ENCODE results near the gene GAMT.

DNA sequence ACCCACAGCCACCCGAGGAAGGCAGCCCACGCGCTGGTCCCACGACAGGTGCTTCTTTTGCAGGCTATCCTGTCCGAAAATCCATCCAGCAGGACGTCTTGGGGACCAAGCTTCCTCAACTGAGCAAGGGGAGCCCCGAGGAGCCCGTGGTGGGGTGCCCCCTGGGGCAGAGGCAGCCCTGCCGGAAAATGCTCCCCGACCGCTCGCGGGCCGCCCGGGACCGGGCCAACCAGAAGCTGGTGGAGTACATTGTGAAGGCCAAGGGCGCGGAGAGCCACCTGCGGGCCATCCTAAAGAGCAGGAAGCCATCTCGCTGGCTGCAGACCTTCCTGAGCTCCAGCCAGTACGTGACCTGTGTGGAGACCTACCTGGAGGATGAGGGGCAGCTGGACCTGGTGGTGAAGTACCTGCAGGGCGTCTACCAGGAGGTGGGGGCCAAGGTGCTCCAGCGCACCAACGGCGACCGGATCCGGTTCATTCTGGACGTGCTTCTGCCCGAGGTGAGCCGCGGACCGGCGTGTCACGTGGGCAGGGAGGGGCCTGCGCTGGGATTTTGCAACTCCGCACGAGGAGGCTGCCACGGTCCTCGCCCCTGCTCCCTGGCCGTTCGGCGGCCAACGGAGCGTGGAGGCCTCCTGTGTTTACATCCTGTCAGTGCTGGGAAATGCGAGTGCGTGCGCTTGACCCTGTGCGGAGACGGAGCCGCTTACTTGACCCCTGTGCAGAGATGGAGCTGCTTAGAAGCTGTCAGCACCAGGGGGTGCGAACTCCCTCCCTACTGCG lies 30.6 kb downstream of the GAMT start:
- TF ChIP-seq, protein P1, sequence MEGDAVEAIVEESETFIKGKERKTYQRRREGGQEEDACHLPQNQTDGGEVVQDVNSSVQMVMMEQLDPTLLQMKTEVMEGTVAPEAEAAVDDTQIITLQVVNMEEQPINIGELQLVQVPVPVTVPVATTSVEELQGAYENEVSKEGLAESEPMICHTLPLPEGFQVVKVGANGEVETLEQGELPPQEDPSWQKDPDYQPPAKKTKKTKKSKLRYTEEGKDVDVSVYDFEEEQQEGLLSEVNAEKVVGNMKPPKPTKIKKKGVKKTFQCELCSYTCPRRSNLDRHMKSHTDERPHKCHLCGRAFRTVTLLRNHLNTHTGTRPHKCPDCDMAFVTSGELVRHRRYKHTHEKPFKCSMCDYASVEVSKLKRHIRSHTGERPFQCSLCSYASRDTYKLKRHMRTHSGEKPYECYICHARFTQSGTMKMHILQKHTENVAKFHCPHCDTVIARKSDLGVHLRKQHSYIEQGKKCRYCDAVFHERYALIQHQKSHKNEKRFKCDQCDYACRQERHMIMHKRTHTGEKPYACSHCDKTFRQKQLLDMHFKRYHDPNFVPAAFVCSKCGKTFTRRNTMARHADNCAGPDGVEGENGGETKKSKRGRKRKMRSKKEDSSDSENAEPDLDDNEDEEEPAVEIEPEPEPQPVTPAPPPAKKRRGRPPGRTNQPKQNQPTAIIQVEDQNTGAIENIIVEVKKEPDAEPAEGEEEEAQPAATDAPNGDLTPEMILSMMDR (IDR thresholded peaks at IDR 0.05; ENCODE audit: extremely low read depth in 1 of 2, insufficient read depth in 1 of 2, low read depth in 1 of 2, low read length in 2 of 2), result no peak
- TF ChIP-seq EZH2 (IDR thresholded peaks at IDR 0.05; ENCODE audit: borderline replicate concordance, low read depth, low read length, severe bottlenecking) (no peak), POLR2A (IDR thresholded peaks at IDR 0.05; ENCODE audit: low read depth, low read length) (no peak), MYC (IDR thresholded peaks at IDR 0.05; ENCODE audit: low read depth, low read length) (no peak), FOS (IDR thresholded peaks at IDR 0.05; ENCODE audit: borderline replicate concordance, insufficient read depth, low read length) (no peak), POLR2AphosphoS5 (IDR thresholded peaks at IDR 0.05; ENCODE audit: insufficient read depth, low read depth, low read length) (no peak)
- TF ChIP-seq, protein P2, sequence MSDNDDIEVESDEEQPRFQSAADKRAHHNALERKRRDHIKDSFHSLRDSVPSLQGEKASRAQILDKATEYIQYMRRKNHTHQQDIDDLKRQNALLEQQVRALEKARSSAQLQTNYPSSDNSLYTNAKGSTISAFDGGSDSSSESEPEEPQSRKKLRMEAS (IDR thresholded peaks at IDR 0.05; ENCODE audit: insufficient read depth, insufficient read length), result no peak
